Epithelial cell of proximal tubule (primary cell): Measurements from ENCODE around the gene P4HA2. TPM values are rescaled to one million over a fixed set of nuclear protein-coding genes. Genes with fewer than 3 reads are reported as not detected.

Experiments
- DNase-seq: peaks from one replicate; pipeline ENCODE4 v3.0.0-alpha.2; 2011; ENCODE audit warnings: low read depth
- H3K4me3 ChIP-seq: 2 replicates; pipeline ENCODE4 v1.5.1; 2011; ENCODE audit warnings: low read depth, mild to moderate bottlenecking, low read length
- total RNA-seq: library from RNA; depleted of rRNA; stranded (reverse); fragments of >200 nt; gene quantifications from 2 replicates; pipeline ENCODE4 v1.2.3, GENCODE V29; 2015
- TF ChIP-seq, protein P1 (sequence below): conservative IDR thresholded peaks from 2 replicates; pipeline ENCODE4 v1.5.1; 2012; ENCODE audit warnings: low read depth, mild to moderate bottlenecking, low read length

P4HA2 gene
- total RNA-seq, 1 donor from 2014 or later, result 92.0 TPM

DNA sequence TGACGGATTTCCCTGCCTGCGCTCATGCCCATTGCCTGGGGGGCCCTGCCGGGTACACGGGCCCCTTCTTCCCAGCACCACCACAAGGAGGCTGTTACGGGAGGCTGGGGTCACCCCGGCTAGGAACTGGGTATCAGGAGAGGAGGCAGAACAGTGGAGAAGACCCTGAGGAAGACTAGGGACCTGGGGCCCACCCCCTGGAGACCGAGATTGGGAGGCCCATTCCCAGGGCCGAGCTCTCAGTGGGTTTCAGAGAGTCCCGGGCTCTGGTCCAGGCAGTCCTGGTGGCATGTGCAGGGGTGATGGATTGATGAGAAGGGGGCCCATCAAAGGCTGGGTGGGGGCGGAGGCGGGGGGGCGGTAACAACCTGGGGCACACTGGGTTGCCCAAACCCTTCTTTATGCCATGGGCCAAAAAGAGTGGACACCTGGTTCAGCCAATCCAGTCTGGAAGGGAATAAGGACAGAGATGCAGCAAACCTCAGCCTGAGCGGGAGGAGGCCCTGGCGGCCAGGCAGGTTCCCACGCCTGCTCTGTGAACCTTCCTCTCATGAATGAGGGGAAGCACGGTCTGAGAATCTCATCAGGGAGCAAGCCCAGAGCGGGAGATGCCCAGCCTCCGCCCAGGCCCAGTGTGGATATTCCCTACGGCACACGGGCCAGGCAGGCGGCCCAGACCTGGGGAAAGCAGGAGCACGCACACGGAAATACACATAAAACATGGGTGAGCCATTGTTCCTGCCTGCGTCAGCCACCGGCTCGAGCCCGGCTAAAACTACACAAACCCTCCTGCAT lies 785 bp upstream of the P4HA2 start:
- TF ChIP-seq, protein P1, sequence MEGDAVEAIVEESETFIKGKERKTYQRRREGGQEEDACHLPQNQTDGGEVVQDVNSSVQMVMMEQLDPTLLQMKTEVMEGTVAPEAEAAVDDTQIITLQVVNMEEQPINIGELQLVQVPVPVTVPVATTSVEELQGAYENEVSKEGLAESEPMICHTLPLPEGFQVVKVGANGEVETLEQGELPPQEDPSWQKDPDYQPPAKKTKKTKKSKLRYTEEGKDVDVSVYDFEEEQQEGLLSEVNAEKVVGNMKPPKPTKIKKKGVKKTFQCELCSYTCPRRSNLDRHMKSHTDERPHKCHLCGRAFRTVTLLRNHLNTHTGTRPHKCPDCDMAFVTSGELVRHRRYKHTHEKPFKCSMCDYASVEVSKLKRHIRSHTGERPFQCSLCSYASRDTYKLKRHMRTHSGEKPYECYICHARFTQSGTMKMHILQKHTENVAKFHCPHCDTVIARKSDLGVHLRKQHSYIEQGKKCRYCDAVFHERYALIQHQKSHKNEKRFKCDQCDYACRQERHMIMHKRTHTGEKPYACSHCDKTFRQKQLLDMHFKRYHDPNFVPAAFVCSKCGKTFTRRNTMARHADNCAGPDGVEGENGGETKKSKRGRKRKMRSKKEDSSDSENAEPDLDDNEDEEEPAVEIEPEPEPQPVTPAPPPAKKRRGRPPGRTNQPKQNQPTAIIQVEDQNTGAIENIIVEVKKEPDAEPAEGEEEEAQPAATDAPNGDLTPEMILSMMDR, result no peak
- peak overlapping the region; percentile 76 for H3K4me3 ChIP-seq
- DNase-seq, result no peak

GRCh38 chr5:132227235-132227484 lies 493 bp downstream of the P4HA2 start:
- H3K4me3 ChIP-seq, result peak overlapping the region; percentile 76
- DNase-seq, result no peak
- TF ChIP-seq, protein P1, result no peak

DNA sequence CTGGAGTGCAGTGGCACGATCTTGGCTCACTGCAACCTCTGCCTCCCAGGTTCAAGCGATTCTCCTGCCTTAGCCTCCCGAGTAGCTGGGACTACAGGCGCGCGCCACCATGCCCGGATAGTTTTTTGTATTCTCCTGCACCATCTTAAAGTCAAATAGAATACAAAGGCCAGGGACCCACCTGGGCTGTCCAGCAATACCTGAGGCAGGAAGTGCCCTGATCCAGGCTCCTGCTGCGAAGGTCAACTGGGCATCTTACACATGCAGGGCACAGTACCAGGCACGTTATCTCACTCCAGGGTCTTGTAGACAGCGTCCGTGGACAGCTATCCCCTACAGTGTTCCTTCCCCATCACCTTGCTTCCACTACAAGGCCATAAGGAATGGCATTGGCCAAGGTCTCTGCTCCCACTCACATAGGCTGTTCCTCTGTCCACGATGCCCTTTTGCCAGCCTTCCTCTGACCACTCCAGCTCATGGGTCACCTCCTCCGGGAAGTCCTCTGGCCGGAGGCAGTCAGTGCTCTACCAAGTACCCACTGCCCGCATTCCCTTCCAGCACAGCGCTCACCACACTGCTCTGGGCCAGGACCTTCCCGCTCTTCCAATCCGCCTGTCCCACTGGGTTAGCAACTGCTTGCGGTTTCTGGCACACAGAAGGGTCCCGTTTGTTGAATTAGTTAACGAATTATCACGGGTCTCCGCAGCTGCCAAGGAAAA lies 978 bp downstream of the P4HA2 start:
- TF ChIP-seq, protein P1, result no peak
- DNase-seq, result no peak
- H3K4me3 ChIP-seq, result peak overlapping the region; percentile 76

DNA sequence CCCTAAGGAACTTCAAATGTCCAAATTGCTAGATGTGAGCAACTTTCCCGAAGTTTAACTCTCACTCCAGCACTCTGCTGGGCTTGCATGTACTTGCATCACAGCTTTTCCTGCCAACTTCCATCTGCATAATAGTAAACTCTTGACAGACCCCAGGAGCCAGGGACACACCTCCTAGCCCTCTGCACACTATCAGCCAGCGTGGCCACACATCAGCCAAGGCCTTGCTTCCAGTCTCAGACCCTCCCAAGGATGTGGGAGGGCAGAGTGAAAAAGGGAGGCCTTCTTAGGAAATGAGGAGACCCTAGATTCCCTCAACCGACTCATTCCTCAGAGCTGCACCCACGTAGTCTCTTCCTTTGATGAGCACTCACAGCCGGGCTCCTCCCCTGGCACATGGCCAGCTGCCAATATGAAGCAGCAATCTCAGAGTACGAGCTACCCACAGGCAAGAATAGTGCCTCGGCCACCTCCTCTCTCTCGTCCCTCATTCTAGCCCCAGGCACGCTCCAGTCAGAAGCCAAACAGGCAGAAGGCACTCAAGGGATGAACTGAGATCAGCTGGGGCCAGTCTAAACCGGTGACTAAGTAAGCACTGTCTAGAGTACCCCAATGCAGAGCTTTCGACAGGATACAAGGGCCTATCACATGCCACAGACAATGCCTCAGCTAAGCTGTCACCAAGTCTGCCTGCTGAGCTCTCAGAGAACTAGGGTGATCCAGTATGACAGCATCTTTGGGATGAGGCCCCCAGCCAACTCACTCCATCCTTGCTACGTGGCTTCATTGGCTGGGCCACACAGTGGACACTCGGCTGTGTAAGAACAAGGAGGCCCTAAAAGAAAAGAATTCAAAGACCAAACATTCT lies 2.3 kb downstream of the P4HA2 start:
- H3K4me3 ChIP-seq, result peak overlapping the region; percentile 7
- TF ChIP-seq, protein P1, result no peak
- no peak for DNase-seq

DNA sequence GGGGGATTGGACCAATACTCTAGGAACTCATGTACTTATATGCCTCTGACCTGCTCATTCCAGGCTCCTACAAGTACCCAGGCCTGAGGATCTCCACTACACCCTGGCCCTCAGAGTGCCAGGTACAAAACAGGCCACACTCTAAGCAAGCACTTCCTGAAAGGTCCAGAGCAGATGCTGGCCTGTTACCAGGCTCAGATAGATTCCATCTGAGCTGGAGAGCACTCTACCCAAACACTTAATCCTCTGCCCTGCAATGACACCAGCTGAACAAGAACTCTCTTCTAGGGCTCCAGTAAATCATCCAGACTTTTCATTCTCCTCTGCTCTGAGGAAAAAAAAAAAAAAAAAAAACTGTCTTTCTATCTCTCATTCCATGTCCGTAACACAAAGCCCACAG lies 2.9 kb downstream of the P4HA2 start:
- TF ChIP-seq, protein P1, result no peak
- DNase-seq, result no peak
- H3K4me3 ChIP-seq, result no peak overlapping the region

GRCh38 chr5:132223861-132224260 lies 3.8 kb downstream of the P4HA2 start:
- no peak for DNase-seq
- H3K4me3 ChIP-seq, result no peak overlapping the region
- TF ChIP-seq, protein P1, result no peak
